ES-I3 (cell line): Measurements from ENCODE around the gene CLDN25.

Experiments used
- H3K36me3 ChIP-seq: 2 replicates; pipeline ENCODE4 v1.6.1; 2013; ENCODE audit warnings: mild to moderate bottlenecking, low read length, control low read depth, moderate library complexity; ENCODE audit not compliant: insufficient read depth
- H3K4me1 ChIP-seq: 2 replicates; pipeline ENCODE4 v1.6.1; 2013; ENCODE audit warnings: mild to moderate bottlenecking, control low read depth, low read length; ENCODE audit not compliant: insufficient read depth
- H3K9ac ChIP-seq: 2 replicates; pipeline ENCODE4 v1.6.1; 2013; ENCODE audit warnings: low read depth, mild to moderate bottlenecking, low read length, moderate library complexity
- H3K9me3 ChIP-seq: 2 replicates; pipeline ENCODE4 v1.6.1; 2013; ENCODE audit warnings: mild to moderate bottlenecking, low read length, moderate library complexity; ENCODE audit not compliant: control insufficient read depth, insufficient read depth

CLDN25 gene

DNA sequence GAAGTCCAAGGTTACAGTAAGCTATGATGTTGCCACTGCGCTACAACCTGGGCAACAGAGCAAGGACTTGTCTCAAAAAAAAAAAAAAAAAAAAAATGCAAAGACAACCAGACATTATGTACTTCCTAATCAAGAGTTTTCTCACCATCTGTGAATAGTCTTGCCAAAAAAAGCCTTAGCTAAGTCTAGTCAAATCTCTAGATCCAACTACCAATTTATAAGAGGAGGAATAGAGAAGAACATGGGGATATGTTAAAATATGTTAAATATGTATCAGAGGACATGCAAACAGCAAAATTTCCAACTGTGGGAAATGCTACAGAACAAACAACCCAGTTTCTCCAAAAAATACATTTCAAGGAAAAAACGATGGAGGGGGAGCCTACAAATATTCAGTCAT, 50.2 kb downstream of the CLDN25 start:
- Histone ChIP-seq H3K4me1 (no peaks in the 10 kb centered on the region), H3K36me3 (peaks cover 33% of the 10 kb centered on the region), H3K9me3 (no peaks in the 10 kb centered on the region), H3K9ac (no peak overlapping the region)
